K562 (cell line): Measurements from ENCODE around the gene BEST1. TPM values are rescaled to one million over a fixed set of nuclear protein-coding genes. Genes with fewer than 3 reads are reported as not detected.

Experiments
- ARID1B ChIP-seq: fragments of 450-650 bp; IDR thresholded peaks from 2 replicates; pipeline ENCODE4 v1.6.1; 2016; ENCODE audit warnings: antibody characterized with exemption, mild to moderate bottlenecking, inconsistent platforms
- ARNT ChIP-seq, 2 experiments: fragments of 450-650 bp; IDR thresholded peaks; 2 replicates each; pipeline ENCODE4 v1.6.1; 2016; ENCODE audit warnings: mild to moderate bottlenecking in 1 of 2
- CBX3 ChIP-seq, 2 experiments: IDR thresholded peaks; 1 replicate in 1 of 2; 2 replicates in 1 of 2; pipeline ENCODE4 v1.6.1; 2012; ENCODE audit warnings: inconsistent platforms in 2 of 2, low read length in 2 of 2, borderline replicate concordance in 1 of 2, control low read depth in 1 of 2
- CCNT2 ChIP-seq: IDR thresholded peaks from 2 replicates; pipeline ENCODE4 v1.6.1; 2011; ENCODE audit warnings: borderline replicate concordance, low read depth, mild to moderate bottlenecking, moderate library complexity, mixed read lengths, low read length; ENCODE audit not compliant: insufficient read length; ENCODE audit errors: extremely low read depth
- CEBPG ChIP-seq, 3 experiments: fragments of 200-800 bp in 1 of 3; sonication (Bioruptor generic) in 1 of 3; sonication (generic) in 1 of 3; formaldehyde crosslinking in 1 of 3; IDR thresholded peaks in 2 of 3; conservative IDR thresholded peaks in 1 of 3; 2 replicates each; pipeline versions ENCODE4 v1.6.1 to v1.8.0; 2016 to 2022; ENCODE audit warnings: missing compliant biosample characterization in 2 of 3, missing genetic modification characterization in 2 of 3, mild to moderate bottlenecking in 1 of 3, missing genetic modification reagents in 1 of 3
- DPF2 ChIP-seq: fragments of 450-650 bp; IDR thresholded peaks from 2 replicates; pipeline ENCODE4 v1.6.1; 2016
- HOXB6 ChIP-seq: fragments of 250-450 bp; sonication (Bioruptor Pico); IDR thresholded peaks from 2 replicates; pipeline ENCODE4 v1.5.1; 2022; ENCODE audit warnings: mild to moderate bottlenecking, borderline replicate concordance
- MTA2 ChIP-seq: fragments of 450-650 bp; IDR thresholded peaks from 2 replicates; pipeline ENCODE4 v1.6.1; 2016; ENCODE audit warnings: low read depth
- NR1H2 ChIP-seq: sonication (generic); formaldehyde crosslinking; IDR thresholded peaks from 2 replicates; pipeline ENCODE4 v1.4.0; 2020; ENCODE audit warnings: mild to moderate bottlenecking, missing genetic modification reagents
- OTX1 ChIP-seq: fragments of 450-650 bp; formaldehyde crosslinking; IDR thresholded peaks from 2 replicates; pipeline ENCODE4 v1.4.0; 2022; ENCODE audit warnings: mild to moderate bottlenecking
- POLR2G ChIP-seq: fragments of 200-400 bp; formaldehyde crosslinking; IDR thresholded peaks from 2 replicates; pipeline ENCODE4 v1.6.1; 2017; ENCODE audit warnings: low read depth, mild to moderate bottlenecking, antibody characterized with exemption, low read length, moderate library complexity
- RBM39 ChIP-seq: fragments of 200-400 bp; formaldehyde crosslinking; optimal IDR thresholded peaks from 2 replicates; pipeline ENCODE3; 2018; ENCODE audit warnings: low read depth, low read length
- RFX1 ChIP-seq: fragments of 450-650 bp; IDR thresholded peaks from 2 replicates; pipeline ENCODE4 v1.6.1; 2016; ENCODE audit warnings: mild to moderate bottlenecking, moderate library complexity
- SMARCA5 ChIP-seq: fragments of 450-650 bp; IDR thresholded peaks from 2 replicates; pipeline ENCODE4 v1.6.1; 2016
- SREBF2 ChIP-seq: sonication (generic); formaldehyde crosslinking; IDR thresholded peaks from 2 replicates; pipeline ENCODE4 v1.4.0; 2020; ENCODE audit warnings: mild to moderate bottlenecking, missing genetic modification reagents
- TCFL5 ChIP-seq: fragments of 250-450 bp; sonication (Bioruptor Pico); conservative IDR thresholded peaks from 2 replicates; pipeline ENCODE4 v1.6.1; 2021; ENCODE audit warnings: mild to moderate bottlenecking, moderate library complexity, matching md5 sums
- YY1 ChIP-seq, 3 experiments: IDR thresholded peaks; 2 replicates each; pipeline ENCODE4 v1.6.1; 2011; ENCODE audit warnings: low read length in 2 of 3, mild to moderate bottlenecking in 2 of 3, moderate library complexity in 2 of 3, borderline replicate concordance in 1 of 3, control low read depth in 1 of 3, low read depth in 1 of 3; ENCODE audit not compliant: insufficient read depth in 3 of 3, insufficient replicate concordance in 2 of 3, control insufficient read depth in 1 of 3, insufficient read length in 1 of 3; ENCODE audit errors: extremely low read depth in 1 of 3
- ZBTB11 ChIP-seq, 3 experiments: fragments of 200-800 bp in 1 of 3; fragments of 250-450 bp in 1 of 3; fragments of 450-650 bp in 1 of 3; sonication (Bioruptor Pico) in 1 of 3; sonication (Bioruptor generic) in 1 of 3; formaldehyde crosslinking in 1 of 3; IDR thresholded peaks; 2 replicates each; pipeline versions ENCODE4 v1.6.1 to v1.8.0; 2016 to 2022; ENCODE audit warnings: mild to moderate bottlenecking in 2 of 3, missing genetic modification characterization in 2 of 3, missing compliant biosample characterization in 1 of 3, moderate library complexity in 1 of 3
- ZFPM2 ChIP-seq: fragments of 250-450 bp; sonication (Bioruptor Pico); IDR thresholded peaks from 2 replicates; pipeline ENCODE4 v1.5.1; 2022; ENCODE audit warnings: mild to moderate bottlenecking
- ZNF785 ChIP-seq: fragments of 250-450 bp; sonication (Bioruptor Pico); IDR thresholded peaks from 2 replicates; pipeline ENCODE4 v1.4.0; 2020; ENCODE audit warnings: mild to moderate bottlenecking
- ZSCAN32 ChIP-seq: fragments of 450-650 bp; formaldehyde crosslinking; IDR thresholded peaks from 2 replicates; pipeline ENCODE4 v1.4.0; 2020; ENCODE audit warnings: mild to moderate bottlenecking, moderate library complexity
- polyA plus RNA-seq, 8 experiments: library from polyadenylated mRNA; depleted of rRNA in 4 of 8; stranded (reverse) in 5 of 8; unstranded in 3 of 8; fragments of >200 nt; fragmentation: Nextera tagmentation in 2 of 8; fragmentation: Illumina TruSeq in 1 of 8; extraction: Ambion mirVana in 2 of 8; extraction: Trizol in 1 of 8; gene quantifications; 2 replicates each; pipeline versions ENCODE4 v1.2.1 to v1.2.3, GENCODE V29; 2011 to 2014; ENCODE audit warnings: inconsistent platforms in 1 of 8, missing spikeins in 1 of 8
- total RNA-seq, 7 experiments: library from RNA; depleted of rRNA in 6 of 7; stranded (reverse); fragments of >200 nt in 6 of 7; fragmentation: Illumina TruSeq in 2 of 7; extraction: Trizol in 2 of 7; gene quantifications; 2 replicates each; pipeline versions ENCODE4 v1.2.1 to v1.2.3, GENCODE V29; 2011 to 2021; ENCODE audit warnings: low replicate concordance in 1 of 7
- TF ChIP-seq, protein P1 (sequence below): sonication (generic); formaldehyde crosslinking; IDR thresholded peaks from 2 replicates; pipeline ENCODE4 v1.8.0; 2022; ENCODE audit warnings: mild to moderate bottlenecking, low read depth, missing genetic modification reagents

The BEST1 gene
- total and polyA plus RNA-seq, 9 of the 15 experiments (the other 6 are each of a cell fraction or from before 2014, with no cell fraction given): 0.07 to 1.3 (median 0.40) TPM

GRCh38 chr11:61962213-61963015, 12.3 kb downstream of the BEST1 start (continued):
- TF ChIP-seq YY1 (IDR thresholded peaks at IDR 0.05; ENCODE audit: borderline replicate concordance in 1 of 3, control insufficient read depth in 1 of 3, extremely low read depth in 1 of 3, insufficient read depth in 3 of 3, insufficient read length in 1 of 3, insufficient replicate concordance in 2 of 3, low read depth in 1 of 3, low read length in 2 of 3): no peak
- no peak for TF ChIP-seq ARNT (IDR thresholded peaks at IDR 0.05)
- TF ChIP-seq MTA2: no peak
- no peak for TF ChIP-seq ZNF785 (CRISPR knock-in tag)
- peak; percentile 86; the same call in 1 of the 2 replicates for TF ChIP-seq OTX1 (CRISPR knock-in tag)
- TF ChIP-seq ZBTB11 (CRISPR knock-in tag; IDR thresholded peaks at IDR 0.05): no peak
- TF ChIP-seq ZFPM2 (CRISPR knock-in tag): no peak
- no peak for TF ChIP-seq TCFL5 (CRISPR knock-in tag)
- TF ChIP-seq CCNT2: no peak
- peak; percentile 19; the same call in 1 of the 2 replicates for TF ChIP-seq ZSCAN32
- TF ChIP-seq RBM39: no peak
- no peak for TF ChIP-seq HOXB6 (CRISPR knock-in tag)
- TF ChIP-seq RFX1: no peak
- TF ChIP-seq, protein P1, sequence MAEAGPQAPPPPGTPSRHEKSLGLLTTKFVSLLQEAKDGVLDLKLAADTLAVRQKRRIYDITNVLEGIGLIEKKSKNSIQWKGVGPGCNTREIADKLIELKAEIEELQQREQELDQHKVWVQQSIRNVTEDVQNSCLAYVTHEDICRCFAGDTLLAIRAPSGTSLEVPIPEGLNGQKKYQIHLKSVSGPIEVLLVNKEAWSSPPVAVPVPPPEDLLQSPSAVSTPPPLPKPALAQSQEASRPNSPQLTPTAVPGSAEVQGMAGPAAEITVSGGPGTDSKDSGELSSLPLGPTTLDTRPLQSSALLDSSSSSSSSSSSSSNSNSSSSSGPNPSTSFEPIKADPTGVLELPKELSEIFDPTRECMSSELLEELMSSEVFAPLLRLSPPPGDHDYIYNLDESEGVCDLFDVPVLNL: 0 out of 2 replicates have a peak, but pooled peaks have one; percentile 49
- no peak for TF ChIP-seq SMARCA5
- TF ChIP-seq NR1H2 (CRISPR knock-in tag): no peak
- TF ChIP-seq CEBPG (CRISPR knock-in tag; IDR thresholded peaks at IDR 0.05): 0 out of 2 replicates have a peak, but pooled peaks have one; percentile 15
- TF ChIP-seq CEBPG (tag; conservative IDR thresholded peaks at IDR 0.05 in 1 of 2, IDR thresholded peaks at IDR 0.05 in 1 of 2): no peak
- no peak for TF ChIP-seq SREBF2 (CRISPR knock-in tag)
- TF ChIP-seq POLR2G: peak; percentile 74
- TF ChIP-seq ARID1B: no peak
- no peak for TF ChIP-seq DPF2
- TF ChIP-seq CBX3 (IDR thresholded peaks at IDR 0.05; ENCODE audit: borderline replicate concordance in 1 of 2, low read length in 2 of 2): 0 out of 3 replicates have a peak, but pooled peaks of 1 of the 2 experiments have one; percentile 7
